T-helper 1 cell treated with Interleukin-12 subunit alpha and Interleukin-12 subunit beta and Interleukin-4 antibody, amounts not matched to agents 30 μg/mL and 1 μg/mL, for 36 hours (primary cell): ENCODE data around the gene TAF10.

Source experiments
- H3K27ac Mint-ChIP-seq: one replicate; pipeline ENCODE4 v1.8.0; 2021; ENCODE audit warnings: mild to moderate bottlenecking, mixed read lengths
- H3K27me3 Mint-ChIP-seq: one replicate; pipeline ENCODE4 v1.8.0; 2021; ENCODE audit warnings: low read depth, mixed read lengths
- H3K36me3 Mint-ChIP-seq: one replicate; pipeline ENCODE4 v1.8.0; 2021; ENCODE audit warnings: low read depth, mixed read lengths
- H3K4me1 Mint-ChIP-seq: one replicate; pipeline ENCODE4 v1.8.0; 2021; ENCODE audit warnings: low read depth, mixed read lengths
- H3K4me3 Mint-ChIP-seq: one replicate; pipeline ENCODE4 v1.8.0; 2021; ENCODE audit warnings: mild to moderate bottlenecking, moderate library complexity, mixed read lengths
- H3K9me3 Mint-ChIP-seq: one replicate; pipeline ENCODE4 v1.8.0; 2021; ENCODE audit warnings: mixed read lengths

TAF10 gene

GRCh38 chr11:6623391-6624363 lies 11.7 kb upstream of the TAF10 start:
- H3K9me3 Mint-ChIP-seq, result no peaks in the 10 kb centered on the region
- H3K27me3 Mint-ChIP-seq, result no peaks in the 10 kb centered on the region
- peaks cover 10% of the 10 kb centered on the region for H3K4me1 Mint-ChIP-seq
- H3K36me3 Mint-ChIP-seq, result no peaks in the 10 kb centered on the region
- no peak overlapping the region for H3K4me3 Mint-ChIP-seq
- no peak overlapping the region for H3K27ac Mint-ChIP-seq

- no peak overlapping the region for H3K4me3 Mint-ChIP-seq
- no peak overlapping the region for H3K27ac Mint-ChIP-seq
- peaks cover 3% of the 10 kb centered on the region for H3K4me1 Mint-ChIP-seq
- no peaks in the 10 kb centered on the region for H3K9me3 Mint-ChIP-seq
- no peaks in the 10 kb centered on the region for H3K36me3 Mint-ChIP-seq
- no peaks in the 10 kb centered on the region for H3K27me3 Mint-ChIP-seq
Observed at GRCh38 chr11:6622261-6623171, 10.5 kb upstream of the TAF10 start.

GRCh38 chr11:6621711-6622211 lies 9.7 kb upstream of the TAF10 start:
- H3K27me3 Mint-ChIP-seq, result no peaks in the 10 kb centered on the region
- H3K9me3 Mint-ChIP-seq, result no peaks in the 10 kb centered on the region
- H3K36me3 Mint-ChIP-seq, result no peaks in the 10 kb centered on the region
- H3K27ac Mint-ChIP-seq, result no peak overlapping the region
- H3K4me1 Mint-ChIP-seq, result no peaks in the 10 kb centered on the region
- H3K4me3 Mint-ChIP-seq, result no peak overlapping the region

- Mint-ChIP-seq H3K27me3 (no peaks in the 10 kb centered on the region), H3K27ac (no peak overlapping the region), H3K4me1 (peaks cover 6% of the 10 kb centered on the region), H3K36me3 (peaks cover 8% of the 10 kb centered on the region), H3K9me3 (no peaks in the 10 kb centered on the region), H3K4me3 (no peak overlapping the region)
Observed at GRCh38 chr11:6620636-6621035, 8.6 kb upstream of the TAF10 start.

GRCh38 chr11:6619004-6619745 lies 7.2 kb upstream of the TAF10 start, which contains the start of gene TPP1:
Gene TPP1, minus strand, starts transcription at chr11:6619422. Its CDS starts 22 bp downstream, at chr11:6619400.
- Mint-ChIP-seq H3K4me3 (no peak within 1 kb of the TSS), H3K9me3 (no peaks in the 10 kb centered on the region), H3K4me1 (peaks cover 6% of the 10 kb centered on the region), H3K27me3 (no peaks in the 10 kb centered on the region), H3K36me3 (peaks cover 16% of the 10 kb centered on the region), H3K27ac (no peak within 1 kb of the TSS)

- Mint-ChIP-seq H3K27me3 (no peaks in the 10 kb centered on the region), H3K36me3 (peaks cover 16% of the 10 kb centered on the region)
Observed at GRCh38 chr11:6618117-6619003, 6.3 kb upstream of the TAF10 start.

GRCh38 chr11:6617315-6617781 lies 5.3 kb upstream of the TAF10 start:
- H3K36me3 Mint-ChIP-seq, result peaks cover 16% of the 10 kb centered on the region
- H3K4me3 Mint-ChIP-seq, result peak overlapping the region; percentile 22
- no peaks in the 10 kb centered on the region for H3K9me3 Mint-ChIP-seq
- no peaks in the 10 kb centered on the region for H3K27me3 Mint-ChIP-seq
- no peak overlapping the region for H3K27ac Mint-ChIP-seq
- H3K4me1 Mint-ChIP-seq, result peaks cover 6% of the 10 kb centered on the region

More at GRCh38 chr11:6618117-6619003, 6.3 kb upstream of the TAF10 start:
- Mint-ChIP-seq H3K4me1 (peaks cover 6% of the 10 kb centered on the region), H3K27ac (no peak overlapping the region), H3K9me3 (no peaks in the 10 kb centered on the region), H3K4me3 (no peak overlapping the region)

GRCh38 chr11:6616596-6617250 lies 4.7 kb upstream of the TAF10 start:
- Mint-ChIP-seq H3K4me1 (peaks cover 6% of the 10 kb centered on the region), H3K9me3 (no peaks in the 10 kb centered on the region), H3K27me3 (no peaks in the 10 kb centered on the region), H3K36me3 (peaks cover 16% of the 10 kb centered on the region), H3K4me3 (peak overlapping the region; percentile 20), H3K27ac (peak overlapping the region; percentile 14)

GRCh38 chr11:6615882-6616585 lies 4.0 kb upstream of the TAF10 start:
- H3K36me3 Mint-ChIP-seq, result peaks cover 20% of the 10 kb centered on the region
- H3K9me3 Mint-ChIP-seq, result no peaks in the 10 kb centered on the region
- H3K27ac Mint-ChIP-seq, result no peak overlapping the region
- H3K4me3 Mint-ChIP-seq, result no peak overlapping the region
- no peaks in the 10 kb centered on the region for H3K27me3 Mint-ChIP-seq
- peaks cover 10% of the 10 kb centered on the region for H3K4me1 Mint-ChIP-seq

- H3K27ac Mint-ChIP-seq, result no peak overlapping the region
- H3K9me3 Mint-ChIP-seq, result no peaks in the 10 kb centered on the region
- peaks cover 28% of the 10 kb centered on the region for H3K36me3 Mint-ChIP-seq
- no peak overlapping the region for H3K4me3 Mint-ChIP-seq
- H3K4me1 Mint-ChIP-seq, result peaks cover 17% of the 10 kb centered on the region
- no peaks in the 10 kb centered on the region for H3K27me3 Mint-ChIP-seq
Observed at GRCh38 chr11:6615046-6615445, 3.0 kb upstream of the TAF10 start.

GRCh38 chr11:6614446-6614845 lies 2.4 kb upstream of the TAF10 start:
- no peak overlapping the region for H3K4me3 Mint-ChIP-seq

GRCh38 chr11:6613496-6613895 lies 1.5 kb upstream of the TAF10 start:
- H3K9me3 Mint-ChIP-seq, result no peaks in the 10 kb centered on the region
- peaks cover 24% of the 10 kb centered on the region for H3K4me1 Mint-ChIP-seq
- peaks cover 42% of the 10 kb centered on the region for H3K36me3 Mint-ChIP-seq
- no peak overlapping the region for H3K4me3 Mint-ChIP-seq
- H3K27ac Mint-ChIP-seq, result no peak overlapping the region
- H3K27me3 Mint-ChIP-seq, result no peaks in the 10 kb centered on the region

More at GRCh38 chr11:6614446-6614845, 2.4 kb upstream of the TAF10 start:
- H3K9me3 Mint-ChIP-seq, result no peaks in the 10 kb centered on the region
- H3K36me3 Mint-ChIP-seq, result peaks cover 34% of the 10 kb centered on the region
- H3K27me3 Mint-ChIP-seq, result no peaks in the 10 kb centered on the region
- peaks cover 23% of the 10 kb centered on the region for H3K4me1 Mint-ChIP-seq
- H3K27ac Mint-ChIP-seq, result no peak overlapping the region
